ENCODE results near the gene TLCD1. TPM values are rescaled to one million over a fixed set of nuclear protein-coding genes. Genes with fewer than 3 reads are reported as not detected.
A peak's percentile ranks its signal among the peaks of the same experiment; 100 is the strongest.
"Not testable (repeated sequence)": the region's sequence is repeated elsewhere in the genome, so short reads cannot be mapped to it uniquely, and the experiment has no call there.

Gene TLCD1
- total and polyA plus RNA-seq, 2 experiments from 2014 or later, result 26.5 to 47.0 TPM

- peaks cover 7% of the 10 kb centered on the region for H3K9me3 Mint-ChIP-seq
- H3K4me3 Mint-ChIP-seq, result peak overlapping the region; percentile 89
- H3K4me2 ChIP-seq, result peak overlapping the region; percentile 98
- peaks cover 65% of the 10 kb centered on the region for H3F3A ChIP-seq (replicated peaks; ENCODE audit: low read depth)
- H3K27me3 ChIP-seq (ENCODE audit: insufficient read depth), result no peaks in the 10 kb centered on the region
- H3K4me1 Mint-ChIP-seq, result peaks cover 50% of the 10 kb centered on the region
- TF ChIP-seq, protein P1, sequence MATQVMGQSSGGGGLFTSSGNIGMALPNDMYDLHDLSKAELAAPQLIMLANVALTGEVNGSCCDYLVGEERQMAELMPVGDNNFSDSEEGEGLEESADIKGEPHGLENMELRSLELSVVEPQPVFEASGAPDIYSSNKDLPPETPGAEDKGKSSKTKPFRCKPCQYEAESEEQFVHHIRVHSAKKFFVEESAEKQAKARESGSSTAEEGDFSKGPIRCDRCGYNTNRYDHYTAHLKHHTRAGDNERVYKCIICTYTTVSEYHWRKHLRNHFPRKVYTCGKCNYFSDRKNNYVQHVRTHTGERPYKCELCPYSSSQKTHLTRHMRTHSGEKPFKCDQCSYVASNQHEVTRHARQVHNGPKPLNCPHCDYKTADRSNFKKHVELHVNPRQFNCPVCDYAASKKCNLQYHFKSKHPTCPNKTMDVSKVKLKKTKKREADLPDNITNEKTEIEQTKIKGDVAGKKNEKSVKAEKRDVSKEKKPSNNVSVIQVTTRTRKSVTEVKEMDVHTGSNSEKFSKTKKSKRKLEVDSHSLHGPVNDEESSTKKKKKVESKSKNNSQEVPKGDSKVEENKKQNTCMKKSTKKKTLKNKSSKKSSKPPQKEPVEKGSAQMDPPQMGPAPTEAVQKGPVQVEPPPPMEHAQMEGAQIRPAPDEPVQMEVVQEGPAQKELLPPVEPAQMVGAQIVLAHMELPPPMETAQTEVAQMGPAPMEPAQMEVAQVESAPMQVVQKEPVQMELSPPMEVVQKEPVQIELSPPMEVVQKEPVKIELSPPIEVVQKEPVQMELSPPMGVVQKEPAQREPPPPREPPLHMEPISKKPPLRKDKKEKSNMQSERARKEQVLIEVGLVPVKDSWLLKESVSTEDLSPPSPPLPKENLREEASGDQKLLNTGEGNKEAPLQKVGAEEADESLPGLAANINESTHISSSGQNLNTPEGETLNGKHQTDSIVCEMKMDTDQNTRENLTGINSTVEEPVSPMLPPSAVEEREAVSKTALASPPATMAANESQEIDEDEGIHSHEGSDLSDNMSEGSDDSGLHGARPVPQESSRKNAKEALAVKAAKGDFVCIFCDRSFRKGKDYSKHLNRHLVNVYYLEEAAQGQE (IDR thresholded peaks at IDR 0.05; ENCODE audit: unreplicated experiment), result peak; percentile 13
- TF ChIP-seq POLR2AphosphoS5 (IDR thresholded peaks at IDR 0.05; ENCODE audit: low read depth) (peak; percentile 53; the same call in 1 of the 2 replicates), ETS1 (IDR thresholded peaks at IDR 0.05) (no peak; the same call in 1 of the 2 replicates)
- H3K4me1 ChIP-seq (ENCODE audit: insufficient read depth), result peaks cover 39% of the 10 kb centered on the region
- peak overlapping the region; percentile 99 for H3K27ac Mint-ChIP-seq
- H2AFZ ChIP-seq, result no peak overlapping the region
- DNase-seq (ENCODE audit: low spot score) (peak; percentile 34), ATAC-seq (no peak)
- no peaks in the 10 kb centered on the region for H3K9me2 ChIP-seq (ENCODE audit: insufficient read depth)
- H3K27ac ChIP-seq (ENCODE audit: low read depth), result peak overlapping the region; percentile 95
- H3K4me3 ChIP-seq, result peak overlapping the region; percentile 98
- H3K36me3 Mint-ChIP-seq (ENCODE audit: low read depth), result peaks cover 53% of the 10 kb centered on the region
- peaks cover 39% of the 10 kb centered on the region for H3K36me3 ChIP-seq (ENCODE audit: insufficient read depth)
- H3K27me3 Mint-ChIP-seq (ENCODE audit: insufficient read depth, low read depth, poor library complexity), result peaks cover 39% of the 10 kb centered on the region
- H4K20me1 ChIP-seq (replicated peaks; ENCODE audit: insufficient read depth), result peaks cover 33% of the 10 kb centered on the region
- peaks cover 33% of the 10 kb centered on the region for H3K79me2 ChIP-seq (replicated peaks; ENCODE audit: insufficient read depth)
These were observed 820 bp downstream of the TLCD1 start for GRCh38 chr17:28725166-28725659.

- no peaks in the 10 kb centered on the region for H3K27me3 ChIP-seq (ENCODE audit: insufficient read depth)
- Mint-ChIP-seq H3K27me3 (ENCODE audit: insufficient read depth, low read depth, poor library complexity) (peaks cover 44% of the 10 kb centered on the region), H3K4me3 (peak overlapping the region; percentile 89), H3K27ac (peak overlapping the region; percentile 99), H3K36me3 (ENCODE audit: low read depth) (peaks cover 58% of the 10 kb centered on the region), H3K9me3 (peaks cover 7% of the 10 kb centered on the region), H3K4me1 (peaks cover 47% of the 10 kb centered on the region)
- H3K36me3 ChIP-seq (ENCODE audit: insufficient read depth), result peaks cover 39% of the 10 kb centered on the region
- H3K79me2 ChIP-seq (replicated peaks; ENCODE audit: insufficient read depth), result peaks cover 35% of the 10 kb centered on the region
- TF ChIP-seq POLR2AphosphoS5 (IDR thresholded peaks at IDR 0.05; ENCODE audit: low read depth), result peak; percentile 40
- TF ChIP-seq CREB1 (CRISPR knock-in tag; IDR thresholded peaks at IDR 0.05; ENCODE audit: low read depth), result no peak
- H2AFZ ChIP-seq, result no peak overlapping the region
- peak overlapping the region; percentile 95 for H3K27ac ChIP-seq (ENCODE audit: low read depth)
- H4K20me1 ChIP-seq (replicated peaks; ENCODE audit: insufficient read depth), result peaks cover 33% of the 10 kb centered on the region
- peak overlapping the region; percentile 98 for H3K4me3 ChIP-seq
- peaks cover 65% of the 10 kb centered on the region for H3F3A ChIP-seq (replicated peaks; ENCODE audit: low read depth)
- H3K9me2 ChIP-seq (ENCODE audit: insufficient read depth), result no peaks in the 10 kb centered on the region
- peak overlapping the region; percentile 98 for H3K4me2 ChIP-seq
- H3K4me1 ChIP-seq (ENCODE audit: insufficient read depth), result peaks cover 39% of the 10 kb centered on the region
- peak; percentile 41 for DNase-seq (ENCODE audit: low spot score)
- no peak for ATAC-seq
These were observed 1.4 kb downstream of the TLCD1 start for GRCh38 chr17:28724500-28725165.

DNA sequence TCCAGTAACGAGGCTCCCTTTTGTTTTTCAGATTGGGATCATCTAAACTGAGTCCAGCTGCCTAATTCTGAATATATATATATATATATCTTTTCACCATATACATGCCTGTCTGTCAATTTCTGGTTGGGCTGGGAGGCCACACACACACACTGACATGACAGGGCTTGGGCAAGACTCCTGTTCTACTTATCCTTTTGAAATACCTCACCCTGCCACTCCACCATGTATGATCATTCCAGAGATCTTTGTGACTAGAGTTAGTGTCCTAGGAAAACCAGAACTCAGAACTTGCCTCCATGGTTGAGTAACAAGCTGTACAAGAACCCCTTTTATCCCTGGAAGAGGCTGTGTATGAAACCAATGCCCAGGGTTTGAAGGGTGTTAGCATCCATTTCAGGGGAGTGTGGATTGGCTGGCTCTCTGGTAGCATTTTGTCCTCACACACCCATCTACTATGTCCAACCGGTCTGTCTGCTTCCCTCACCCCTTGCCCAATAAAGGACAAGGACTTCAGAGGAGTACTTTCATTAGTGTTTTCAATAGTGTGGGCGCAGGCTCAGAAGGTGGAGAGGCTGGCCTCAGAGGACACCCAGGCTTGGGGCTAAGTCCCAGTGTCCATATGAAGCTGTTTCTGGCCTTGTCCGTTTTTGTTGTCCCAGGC lies 2.1 kb downstream of the TLCD1 start:
- not testable (repeated sequence) for DNase-seq (ENCODE audit: low spot score); ATAC-seq; H2AFZ ChIP-seq; H3K27me3 ChIP-seq (ENCODE audit: insufficient read depth); H3K9me2 ChIP-seq (ENCODE audit: insufficient read depth); H3K9me3 Mint-ChIP-seq
- peak overlapping the region; percentile 89 for H3K4me3 Mint-ChIP-seq
- peaks cover 45% of the 10 kb centered on the region for H3K27me3 Mint-ChIP-seq (ENCODE audit: insufficient read depth, low read depth, poor library complexity)
- H3K36me3 Mint-ChIP-seq (ENCODE audit: low read depth), result peaks cover 58% of the 10 kb centered on the region
- peaks cover 35% of the 10 kb centered on the region for H3K79me2 ChIP-seq (replicated peaks; ENCODE audit: insufficient read depth)
- H3K27ac ChIP-seq (ENCODE audit: low read depth), result peak overlapping the region; percentile 95
- peaks cover 65% of the 10 kb centered on the region for H3F3A ChIP-seq (replicated peaks; ENCODE audit: low read depth)
- H3K4me2 ChIP-seq, result peak overlapping the region; percentile 98
- peaks cover 39% of the 10 kb centered on the region for H3K36me3 ChIP-seq (ENCODE audit: insufficient read depth)
- peak overlapping the region; percentile 37; the same call in 1 of the 2 replicates for H3K27ac Mint-ChIP-seq
- H3K4me1 ChIP-seq (ENCODE audit: insufficient read depth), result peaks cover 39% of the 10 kb centered on the region
- H3K4me1 Mint-ChIP-seq, result peaks cover 48% of the 10 kb centered on the region
- peaks cover 33% of the 10 kb centered on the region for H4K20me1 ChIP-seq (replicated peaks; ENCODE audit: insufficient read depth)
- H3K4me3 ChIP-seq, result peak overlapping the region; percentile 98

All from GM23338 (cell line).